ENCODE results near the gene PLXNA4.

DNA sequence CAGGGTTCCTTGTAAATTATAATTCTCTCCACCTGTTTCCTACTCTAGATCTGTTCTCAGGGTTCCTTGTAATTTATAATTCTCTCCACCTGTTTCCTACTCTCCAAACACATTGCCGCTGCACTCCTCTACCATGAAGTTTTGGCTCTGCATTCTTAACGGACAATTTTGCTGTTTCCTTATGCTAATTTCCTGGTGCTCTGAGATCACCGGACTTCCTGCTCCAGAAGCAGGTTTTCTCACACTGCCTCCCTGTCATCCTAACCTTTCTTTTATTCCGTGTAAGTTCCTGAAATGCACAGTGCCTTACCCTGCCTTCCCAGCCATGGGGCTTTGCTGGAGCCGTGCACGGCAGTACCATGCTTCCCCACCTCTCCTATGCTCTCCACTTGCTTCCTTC is 256.8 kb downstream of the PLXNA4 start:
- TF ChIP-seq CTCF (IDR thresholded peaks at IDR 0.05; ENCODE audit: low read depth, low read length) (no peak), POLR2A (IDR thresholded peaks at IDR 0.05; ENCODE audit: extremely low read depth, insufficient read length) (no peak), MYC (IDR thresholded peaks at IDR 0.05; ENCODE audit: low read depth, low read length) (no peak)
- TF ChIP-seq, protein P1, sequence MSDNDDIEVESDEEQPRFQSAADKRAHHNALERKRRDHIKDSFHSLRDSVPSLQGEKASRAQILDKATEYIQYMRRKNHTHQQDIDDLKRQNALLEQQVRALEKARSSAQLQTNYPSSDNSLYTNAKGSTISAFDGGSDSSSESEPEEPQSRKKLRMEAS (IDR thresholded peaks at IDR 0.05; ENCODE audit: low read depth, low read length) = no peak
